Hepatocyte (in vitro differentiated cells): Measurements from ENCODE around the gene FARP1.

ENCODE experiments used
- CTCF ChIP-seq: fragments of 200-600 bp; sonication (generic); IDR thresholded peaks from 2 replicates; pipeline ENCODE4 v1.5.1; 2016; ENCODE audit warnings: antibody characterized with exemption, mild to moderate bottlenecking; ENCODE audit not compliant: poor library complexity
- EZH2 ChIP-seq: fragments of 200-600 bp; sonication (generic); IDR thresholded peaks from 2 replicates; pipeline ENCODE4 v1.6.1; 2016; ENCODE audit warnings: antibody characterized with exemption, mild to moderate bottlenecking, borderline replicate concordance
- EZH2phosphoT487 ChIP-seq: fragments of 200-600 bp; sonication (generic); IDR thresholded peaks from one replicate; pipeline ENCODE4 v1.6.1; 2018; ENCODE audit warnings: antibody characterized with exemption, mild to moderate bottlenecking, low read depth, moderate library complexity; ENCODE audit not compliant: unreplicated experiment, severe bottlenecking

- TF ChIP-seq CTCF (no peak), EZH2phosphoT487 (no peak), EZH2 (no peak)
Measured at GRCh38 chr13:98370261-98370660, 227.4 kb downstream of the FARP1 start.
